HT-29 (cell line): ENCODE measurements around the gene REST. TPM values are rescaled to one million over a fixed set of nuclear protein-coding genes. Genes with fewer than 3 reads are reported as not detected.
"Not testable (repeated sequence)": the region's sequence is repeated elsewhere in the genome, so short reads cannot be mapped to it uniquely, and the experiment has no call there.

ENCODE experiments used
- DNase-seq: peaks from one replicate; pipeline ENCODE4 v3.0.0-alpha.2; 2015; ENCODE audit warnings: low spot score
- total RNA-seq: library from RNA; depleted of rRNA; stranded (reverse); fragments of >200 nt; shearing (Covaris generic); gene quantifications from 2 replicates; pipeline ENCODE4 v1.2.3, GENCODE V29; 2014

REST gene
- total RNA-seq, 1 experiment from 2014 or later, result 22.4 TPM

DNA sequence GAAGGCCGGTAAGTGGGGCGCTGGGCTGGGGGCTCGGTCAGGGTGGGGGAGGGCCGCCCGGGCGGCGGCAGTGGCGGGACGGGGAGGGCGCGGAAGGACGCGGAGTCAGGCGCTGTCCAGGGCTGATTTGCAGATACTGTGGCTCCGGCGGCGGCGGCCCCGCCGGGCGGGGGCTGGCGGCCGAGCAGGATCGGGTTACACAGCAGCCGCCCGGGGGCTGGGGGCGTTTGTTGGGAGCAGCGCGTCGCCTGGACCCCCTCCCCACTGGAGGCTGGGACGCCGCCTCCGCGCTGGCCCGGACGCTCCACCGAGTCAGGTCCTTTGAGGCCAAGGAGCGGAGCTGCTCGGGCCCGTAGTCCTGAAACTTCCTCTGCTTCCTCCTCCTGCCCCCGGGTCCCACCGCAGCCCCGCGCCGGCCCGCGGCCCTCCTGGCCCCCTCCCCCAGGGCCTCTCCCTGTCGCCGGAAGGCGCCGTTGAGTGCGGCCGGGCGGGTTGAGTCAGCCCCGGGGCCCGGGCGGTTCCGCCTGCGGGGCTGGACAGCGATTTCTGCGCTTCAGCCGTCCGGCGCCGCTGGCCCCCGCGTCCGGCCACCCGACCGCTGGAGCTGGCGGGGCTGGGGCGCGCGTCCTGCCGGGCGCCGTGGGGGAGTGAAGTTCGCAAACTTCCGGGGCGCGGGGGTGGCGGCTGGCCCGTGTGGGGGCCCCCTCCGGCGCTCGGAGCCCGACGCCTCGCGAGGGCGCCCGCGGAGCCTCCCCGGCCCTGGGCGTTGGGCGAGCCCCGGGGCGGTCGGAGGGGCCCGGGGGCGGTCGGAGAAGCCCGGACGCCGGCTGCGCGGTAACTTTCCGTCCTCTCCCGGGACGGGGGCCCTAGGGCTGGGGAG is 746 bp downstream of the REST start:
- peak; percentile 53 for DNase-seq

DNA sequence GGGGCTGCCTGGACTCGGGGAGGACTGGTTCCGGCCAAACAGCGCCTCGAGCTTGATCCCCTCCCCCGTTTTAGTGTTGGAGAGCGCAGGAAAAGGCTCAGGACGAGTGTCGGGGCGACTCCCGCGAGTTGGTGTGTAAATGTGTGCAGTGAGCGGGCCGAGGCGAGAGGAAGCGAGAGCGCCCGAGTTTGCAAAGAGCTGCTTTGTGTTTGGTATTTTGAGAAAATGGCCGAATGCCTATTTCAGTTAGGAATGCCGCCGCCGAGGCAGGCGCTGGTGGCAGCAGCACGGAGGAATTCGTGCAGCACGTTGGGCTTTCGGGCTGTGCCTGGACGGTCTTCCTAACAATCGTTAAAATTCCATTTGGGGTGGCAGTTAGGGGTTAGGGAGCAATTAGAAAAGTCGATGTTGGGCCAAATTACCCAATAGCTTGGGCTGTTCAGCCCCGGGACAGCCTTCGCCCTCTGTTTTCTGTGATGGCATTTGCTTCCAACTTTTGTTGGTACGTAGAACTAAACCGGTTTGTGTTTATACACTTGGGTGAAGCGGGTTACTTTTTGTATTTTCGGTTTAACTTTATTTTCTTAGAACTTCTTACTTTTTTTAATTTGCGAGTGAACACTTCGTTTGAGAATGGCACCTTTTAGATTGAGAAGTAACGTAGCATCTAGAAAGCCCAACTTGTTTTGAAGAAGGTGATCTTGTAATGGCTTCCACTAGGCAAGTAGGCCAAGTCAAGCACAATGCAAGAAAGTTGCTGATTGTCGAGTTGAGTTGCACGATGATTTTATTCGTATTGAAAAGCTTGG is 1.6 kb downstream of the REST start:
- DNase-seq, result peak; percentile 59

DNA sequence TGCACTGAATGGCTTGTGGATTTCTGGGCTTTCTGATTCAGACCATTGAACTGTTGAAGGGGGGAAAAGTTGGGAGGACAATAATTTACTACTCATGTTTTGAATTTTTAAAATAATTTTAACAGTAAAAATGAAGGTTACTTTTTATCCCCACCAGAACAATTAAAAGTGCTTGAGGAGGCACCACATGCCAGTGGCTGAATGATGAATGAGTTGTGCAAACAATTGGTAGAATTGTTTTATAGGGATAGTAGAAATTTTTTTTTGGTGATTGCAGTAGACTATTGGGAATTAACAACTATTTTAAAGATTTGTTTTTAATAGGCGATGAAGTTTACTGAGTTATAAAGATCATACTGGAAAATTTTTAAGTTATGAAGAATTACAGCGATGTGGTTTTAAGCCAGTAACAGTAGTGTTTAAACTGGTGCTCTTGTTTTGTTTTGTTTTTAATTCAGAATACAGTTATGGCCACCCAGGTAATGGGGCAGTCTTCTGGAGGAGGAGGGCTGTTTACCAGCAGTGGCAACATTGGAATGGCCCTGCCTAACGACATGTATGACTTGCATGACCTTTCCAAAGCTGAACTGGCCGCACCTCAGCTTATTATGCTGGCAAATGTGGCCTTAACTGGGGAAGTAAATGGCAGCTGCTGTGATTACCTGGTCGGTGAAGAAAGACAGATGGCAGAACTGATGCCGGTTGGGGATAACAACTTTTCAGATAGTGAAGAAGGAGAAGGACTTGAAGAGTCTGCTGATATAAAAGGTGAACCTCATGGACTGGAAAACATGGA is 2.7 kb downstream of the REST start:
- DNase-seq, result peak; percentile 5

DNA sequence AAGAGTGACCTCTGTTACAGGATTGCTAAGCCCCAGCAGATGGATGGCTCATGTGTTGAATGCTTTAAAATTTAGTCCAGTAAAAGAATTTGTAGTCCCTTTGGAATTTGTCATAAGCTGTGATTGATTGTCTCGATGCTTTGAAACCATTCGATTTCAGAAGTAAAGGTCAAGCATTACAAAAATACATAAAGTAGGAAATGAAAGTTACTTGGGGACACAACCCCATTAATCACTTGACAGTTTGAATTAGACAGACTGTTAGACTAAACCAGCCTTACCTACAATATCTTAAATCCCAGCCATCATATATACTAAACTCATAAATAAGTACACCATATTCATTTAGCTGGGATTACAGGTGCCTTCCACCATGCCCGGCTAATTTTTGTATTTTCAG is 6.6 kb downstream of the REST start:
- DNase-seq, result no peak

DNA sequence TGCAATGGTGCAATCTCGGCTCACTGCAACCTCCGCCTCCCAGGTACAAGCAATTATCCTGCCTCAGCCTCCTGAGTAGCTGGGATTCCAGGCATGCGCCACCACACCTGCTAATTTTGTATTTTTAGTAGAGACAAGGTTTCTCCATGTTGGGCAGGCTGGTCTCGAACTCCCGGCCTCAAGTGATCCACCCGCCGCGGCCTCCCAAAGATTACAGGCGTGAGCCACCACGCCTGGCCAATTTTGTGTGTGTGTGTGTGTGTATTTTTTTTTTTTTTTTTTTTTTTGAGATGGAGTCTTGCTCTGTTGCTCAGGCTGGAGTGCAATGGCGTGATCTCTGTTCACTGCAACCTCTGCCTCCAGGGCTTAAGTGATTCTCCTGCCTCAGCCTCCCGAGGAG is 7.3 kb downstream of the REST start:
- DNase-seq, result not testable (repeated sequence)

DNA sequence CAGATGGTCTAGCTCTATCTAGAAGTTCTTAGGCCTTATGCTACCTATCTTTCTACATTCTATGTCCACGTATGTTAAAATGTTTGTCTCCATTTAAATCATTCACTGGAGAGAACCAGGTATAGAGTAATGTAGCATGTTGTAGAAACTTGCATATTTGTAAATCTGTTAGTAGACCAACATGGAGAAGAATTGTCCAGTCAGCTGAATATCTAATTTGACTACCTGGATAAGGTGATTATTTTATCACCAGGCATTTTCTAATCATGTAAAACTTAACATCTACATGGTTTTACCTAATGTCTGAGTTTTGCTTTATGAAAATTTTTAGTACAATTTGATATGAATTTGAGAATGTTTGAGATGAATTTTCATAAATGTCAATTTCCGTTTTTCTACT is 19.5 kb downstream of the REST start:
- no peak for DNase-seq

DNA sequence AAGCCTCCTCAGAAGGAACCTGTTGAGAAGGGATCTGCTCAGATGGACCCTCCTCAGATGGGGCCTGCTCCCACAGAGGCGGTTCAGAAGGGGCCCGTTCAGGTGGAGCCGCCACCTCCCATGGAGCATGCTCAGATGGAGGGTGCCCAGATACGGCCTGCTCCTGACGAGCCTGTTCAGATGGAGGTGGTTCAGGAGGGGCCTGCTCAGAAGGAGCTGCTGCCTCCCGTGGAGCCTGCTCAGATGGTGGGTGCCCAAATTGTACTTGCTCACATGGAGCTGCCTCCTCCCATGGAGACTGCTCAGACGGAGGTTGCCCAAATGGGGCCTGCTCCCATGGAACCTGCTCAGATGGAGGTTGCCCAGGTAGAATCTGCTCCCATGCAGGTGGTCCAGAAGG is 22.9 kb downstream of the REST start:
- DNase-seq, result no peak

DNA sequence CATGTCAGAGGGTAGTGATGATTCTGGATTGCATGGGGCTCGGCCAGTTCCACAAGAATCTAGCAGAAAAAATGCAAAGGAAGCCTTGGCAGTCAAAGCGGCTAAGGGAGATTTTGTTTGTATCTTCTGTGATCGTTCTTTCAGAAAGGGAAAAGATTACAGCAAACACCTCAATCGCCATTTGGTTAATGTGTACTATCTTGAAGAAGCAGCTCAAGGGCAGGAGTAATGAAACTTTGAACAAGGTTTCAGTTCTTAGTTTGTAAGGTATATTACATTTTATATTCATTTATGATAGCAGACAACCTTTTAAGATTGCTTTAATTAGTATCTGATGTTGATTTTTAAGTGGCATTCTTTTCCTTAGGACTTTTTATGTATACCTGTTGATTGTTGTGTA is 24.2 kb downstream of the REST start:
- DNase-seq, result no peak

DNA sequence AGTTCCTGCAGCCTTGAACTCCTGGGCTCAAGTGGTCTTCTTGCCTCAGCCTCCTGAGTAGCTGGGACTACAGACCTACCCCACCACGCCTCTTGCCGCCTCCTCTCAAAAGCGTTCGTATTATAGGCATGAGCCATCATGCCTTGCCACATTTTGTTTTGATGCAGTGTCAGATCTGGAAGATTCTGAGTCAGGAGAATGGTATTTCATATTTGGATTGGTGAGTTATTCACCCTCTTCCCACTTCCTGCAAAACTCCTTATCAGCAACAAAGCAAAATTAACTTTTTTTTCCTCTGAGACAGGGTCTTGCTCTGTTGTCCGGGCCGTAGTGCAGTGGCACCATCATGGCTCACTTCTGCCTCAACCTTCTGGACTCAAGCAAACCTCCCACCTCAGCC is 29.6 kb downstream of the REST start:
- no peak for DNase-seq

DNA sequence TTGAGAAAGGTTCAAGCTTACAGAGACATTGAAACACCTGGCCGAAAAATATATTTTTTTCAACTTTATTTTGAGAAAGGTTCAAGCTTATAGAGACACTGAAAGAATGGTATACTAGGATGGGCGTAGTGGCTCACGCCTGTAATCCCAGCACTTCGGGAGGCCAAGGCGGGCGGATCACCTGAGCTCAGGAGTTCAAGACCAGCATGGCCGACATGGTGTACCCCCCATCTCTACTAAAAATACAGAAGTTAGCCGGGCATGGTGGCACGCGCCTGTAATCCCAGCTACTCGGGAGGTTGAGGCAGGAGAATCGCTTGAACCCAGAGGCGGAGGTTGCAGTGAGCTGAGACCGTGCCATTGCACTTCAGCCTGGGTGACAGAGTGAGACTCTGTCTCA is 32.1 kb downstream of the REST start:
- not testable (repeated sequence) for DNase-seq

DNA sequence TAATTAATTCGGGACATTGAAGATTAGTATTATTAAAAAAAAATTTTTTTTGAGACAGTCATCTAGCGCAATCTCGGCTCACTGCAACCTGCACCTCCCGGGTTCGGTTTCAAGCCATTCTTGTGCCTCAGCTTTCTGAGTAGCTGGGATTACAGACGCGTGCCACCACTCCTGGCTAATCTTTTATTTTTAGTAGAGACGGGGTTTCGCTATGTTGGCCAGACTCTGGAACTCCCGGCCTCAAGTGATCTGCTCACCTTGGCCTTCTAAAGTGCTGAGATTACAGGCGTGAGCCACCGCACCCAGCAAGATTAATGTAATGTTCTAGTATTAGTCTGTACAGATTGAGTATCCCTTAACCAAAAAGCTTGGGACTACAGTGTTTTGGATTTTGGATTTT is 32.7 kb downstream of the REST start:
- DNase-seq, result no peak

DNA sequence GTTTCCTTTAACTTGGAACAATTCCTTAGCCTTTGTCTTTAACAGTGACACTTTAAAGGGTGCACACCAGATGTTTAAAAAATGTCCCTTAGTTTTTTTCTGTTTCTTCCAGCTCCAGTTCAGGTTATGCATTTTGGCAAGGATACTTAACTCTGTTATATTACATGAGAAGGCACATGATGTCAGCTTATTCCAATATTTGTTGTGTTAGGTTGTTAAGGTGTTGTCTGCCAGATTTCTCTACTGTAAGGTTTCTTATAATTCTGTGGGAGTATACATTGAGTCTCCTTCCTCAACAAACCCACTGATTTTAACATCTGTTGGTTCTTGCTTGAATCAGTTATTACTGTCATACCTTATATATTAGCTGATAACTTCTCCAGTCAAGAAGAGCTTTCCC is 33.3 kb downstream of the REST start:
- no peak for DNase-seq

DNA sequence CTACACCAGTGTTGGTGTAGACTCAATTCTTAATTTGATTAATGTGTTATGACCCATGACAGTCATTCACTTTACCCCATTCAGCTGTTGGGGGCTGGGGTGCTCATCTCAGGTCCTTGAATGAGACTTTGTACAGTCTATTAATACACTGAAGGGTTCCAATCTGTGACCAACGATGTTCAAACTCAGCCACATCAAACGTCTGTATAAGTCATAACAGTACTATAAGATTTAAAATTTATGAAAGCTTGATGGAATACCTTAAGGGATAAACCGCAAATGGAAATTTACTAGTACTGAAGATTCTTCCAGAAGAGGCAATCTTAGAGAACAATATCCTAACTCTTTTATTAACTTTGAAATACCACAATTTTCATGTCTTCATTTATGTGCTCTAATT is 33.7 kb downstream of the REST start:
- DNase-seq, result no peak

DNA sequence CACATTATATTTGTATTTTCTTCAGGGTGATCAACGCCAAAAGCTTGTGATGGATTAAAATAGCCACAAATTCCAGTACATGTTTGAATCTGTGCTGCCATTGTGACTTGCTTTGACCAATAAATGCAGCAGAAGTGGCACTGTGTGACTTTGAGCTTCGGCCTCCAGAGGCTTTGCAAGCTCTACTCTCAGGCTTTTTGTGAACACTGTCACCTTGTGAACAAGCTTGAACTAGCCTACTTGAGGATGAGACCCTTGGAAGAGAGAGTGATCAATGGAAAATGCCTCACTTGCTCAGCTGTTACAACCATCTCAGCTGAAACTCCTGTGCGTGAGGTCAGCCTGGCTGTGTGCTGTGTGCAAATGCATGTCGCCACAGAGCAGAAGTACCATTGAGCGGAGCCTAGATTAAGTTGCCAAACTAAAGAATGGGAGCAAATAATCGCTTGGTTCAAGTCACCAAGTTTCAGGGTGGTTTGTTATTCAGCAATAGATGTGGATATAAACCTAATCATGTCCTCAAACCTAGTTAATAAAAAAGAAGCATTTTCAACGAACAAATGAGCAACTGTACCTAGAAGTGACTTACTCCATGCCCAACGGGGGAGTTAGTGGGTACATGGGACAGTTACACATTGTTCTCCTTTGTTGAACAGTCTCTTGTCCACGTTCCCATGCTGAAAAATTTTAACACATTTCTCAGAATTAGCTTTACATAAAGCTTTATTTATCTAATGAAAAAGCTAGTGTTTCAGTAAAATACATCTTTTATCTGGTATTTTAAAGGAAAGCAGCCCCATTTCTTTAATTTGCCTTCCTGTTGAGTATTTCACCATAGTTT is 46.2 kb downstream of the REST start:
- no peak for DNase-seq

DNA sequence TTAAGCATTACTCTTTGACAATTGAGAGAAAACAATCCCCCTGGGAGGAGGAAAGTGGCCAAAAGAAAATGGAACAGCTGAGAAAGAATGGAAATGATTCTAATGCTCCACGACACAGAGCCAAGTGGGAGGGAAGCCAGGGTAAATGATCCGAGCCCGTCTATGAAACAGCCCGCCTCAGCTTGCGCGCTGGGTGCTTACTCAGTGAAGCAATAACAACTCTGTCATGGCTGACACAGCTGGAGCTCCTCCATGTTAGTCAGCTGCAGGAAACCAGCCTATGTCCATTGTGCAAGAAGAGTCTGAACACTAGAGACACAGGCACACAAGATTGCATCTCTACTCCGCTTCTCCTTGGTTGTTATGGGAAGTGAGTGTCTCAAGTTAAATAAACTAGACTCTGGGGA is 50.4 kb downstream of the REST start:
- no peak for DNase-seq

DNA sequence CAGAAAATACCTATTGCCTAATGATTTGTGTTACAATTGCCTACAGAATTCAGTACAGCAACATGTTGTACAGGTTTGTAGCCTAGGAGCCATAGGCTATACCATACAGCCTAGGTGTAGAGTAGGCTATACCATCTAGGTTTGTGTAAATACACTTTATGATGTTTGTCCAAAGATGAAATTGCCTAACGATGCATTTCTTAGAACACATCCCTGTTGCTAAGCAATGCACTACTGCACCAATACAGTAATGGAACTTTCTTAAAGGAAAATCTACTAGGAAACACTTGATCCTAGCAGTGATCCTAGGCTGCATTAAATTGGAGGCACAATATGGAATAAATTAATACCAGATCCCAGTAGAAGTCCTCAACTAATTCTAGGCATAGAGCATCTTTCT is 51.4 kb downstream of the REST start:
- DNase-seq, result no peak

DNA sequence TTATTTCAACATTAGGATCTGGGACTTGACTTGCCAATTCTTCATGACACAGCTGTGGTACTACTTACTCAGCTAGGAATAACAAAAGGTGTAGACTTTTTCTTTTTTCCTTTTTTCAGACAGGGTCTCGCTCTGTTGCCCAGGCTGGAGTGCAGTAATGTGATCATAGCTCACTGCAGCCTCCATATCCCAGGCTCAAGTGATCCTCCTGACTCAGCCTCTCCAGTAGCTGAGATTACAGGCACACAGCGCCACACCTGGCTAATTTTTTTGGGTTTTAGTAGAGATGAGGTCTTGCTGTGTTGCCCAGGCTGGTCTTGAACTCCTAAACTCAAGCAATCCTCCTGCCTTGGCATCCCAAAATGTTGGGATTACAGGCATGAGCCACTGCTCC is 53.4 kb downstream of the REST start:
- no peak for DNase-seq

DNA sequence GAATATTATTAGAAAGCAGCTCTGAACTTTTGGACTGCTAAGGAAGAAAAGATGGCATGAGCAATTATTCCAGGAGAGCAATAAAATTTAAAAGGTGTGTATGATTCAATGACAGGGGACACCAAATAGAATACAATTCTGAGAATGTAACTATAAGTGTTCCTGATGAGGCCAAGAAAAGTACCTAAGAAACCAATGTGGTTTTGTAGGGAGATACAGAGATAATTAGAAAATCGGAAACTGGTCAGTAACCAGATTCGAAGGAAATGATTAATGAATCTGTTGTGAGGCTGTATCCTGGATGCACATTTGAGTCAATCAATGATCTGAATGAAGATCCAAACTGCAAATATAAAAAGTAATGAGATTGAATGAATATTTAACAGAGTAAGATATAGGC is 63.7 kb downstream of the REST start:
- DNase-seq, result no peak

DNA sequence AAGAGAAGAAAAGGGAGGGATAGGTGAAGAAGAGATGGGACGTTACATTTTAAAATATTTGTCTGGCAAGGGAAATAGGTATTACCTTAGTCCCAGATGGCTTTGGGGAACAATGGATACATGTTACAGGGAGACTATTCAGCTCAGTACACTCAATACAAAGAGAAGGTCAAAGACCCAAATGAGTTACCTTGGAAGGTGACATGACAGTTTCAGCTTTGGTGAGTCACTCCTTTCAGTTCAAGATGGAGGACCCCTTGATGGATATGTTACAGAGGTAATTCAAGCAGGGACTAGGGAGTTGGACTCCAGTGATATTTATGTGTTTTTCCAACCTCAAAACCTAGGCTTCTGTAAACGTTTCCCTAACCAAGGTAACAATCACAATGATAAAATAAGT is 64.7 kb downstream of the REST start:
- no peak for DNase-seq

DNA sequence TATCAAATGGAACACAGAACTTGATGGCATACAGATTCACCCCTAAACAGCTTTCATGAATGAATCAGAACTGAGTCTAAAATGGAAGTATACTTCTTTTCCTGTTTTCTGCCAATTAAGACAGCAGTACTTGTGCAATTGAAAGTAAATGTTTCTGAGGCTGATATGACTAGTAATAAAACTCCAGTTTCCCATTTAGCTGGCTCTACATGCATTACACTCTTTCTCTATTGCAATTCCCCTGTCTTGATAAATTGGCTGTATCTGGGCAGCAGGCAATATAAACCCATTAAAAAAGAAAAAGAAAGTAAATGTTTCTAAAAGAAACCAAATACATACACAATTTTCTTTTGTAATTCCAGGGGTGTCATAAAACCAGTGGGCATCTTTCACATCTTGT is 65.1 kb downstream of the REST start:
- no peak for DNase-seq

DNA sequence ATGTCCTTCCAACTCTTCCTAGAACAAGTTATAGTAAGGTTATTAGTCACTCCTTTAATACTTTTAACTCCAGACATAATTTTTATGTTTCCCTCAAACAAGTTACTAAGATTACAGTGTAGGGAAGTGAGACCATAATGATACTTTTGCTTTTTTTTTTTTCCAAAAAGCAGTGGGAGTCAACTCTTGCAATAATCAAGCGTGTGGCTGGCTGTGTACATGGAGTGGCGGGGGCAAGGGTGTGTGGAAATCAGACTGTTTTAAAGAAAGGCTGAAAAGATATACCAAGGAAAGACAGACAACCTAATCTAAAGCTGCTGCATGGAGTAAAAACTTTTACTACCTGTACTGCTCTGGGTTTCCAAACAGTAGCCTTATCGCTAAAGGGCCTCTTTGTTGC is 65.6 kb downstream of the REST start:
- DNase-seq, result no peak
